Measurements from ENCODE around the gene IFITM1. TPM values are rescaled to one million over a fixed set of nuclear protein-coding genes. Genes with fewer than 3 reads are reported as not detected.

IFITM1 gene
- total and polyA plus RNA-seq, 2 of the 13 experiments (the other 11 are each of a cell fraction or from before 2014, with no cell fraction given): 0.38 to 11.1 TPM

- no peak for TF ChIP-seq NFAT5 (CRISPR knock-in tag; IDR thresholded peaks at IDR 0.05)
- TF ChIP-seq RCOR2 (CRISPR knock-in tag; IDR thresholded peaks at IDR 0.05): no peak
- TF ChIP-seq FOXO1 (CRISPR knock-in tag; IDR thresholded peaks at IDR 0.05): no peak
- TF ChIP-seq ZNF318 (CRISPR knock-in tag; IDR thresholded peaks at IDR 0.05): no peak
- TF ChIP-seq GTF3A (CRISPR knock-in tag; conservative IDR thresholded peaks at IDR 0.05): no peak
- no peak for TF ChIP-seq ATF7 (IDR thresholded peaks at IDR 0.05)
- no peak for TF ChIP-seq ATF7 (CRISPR knock-in tag; IDR thresholded peaks at IDR 0.05)
- TF ChIP-seq MATR3 (CRISPR knock-in tag; IDR thresholded peaks at IDR 0.05): no peak
- peak; percentile 4; the same call in 1 of the 2 replicates for TF ChIP-seq MEIS2 (CRISPR knock-in tag; IDR thresholded peaks at IDR 0.05)
- no peak for TF ChIP-seq SNAPC5 (CRISPR knock-in tag; IDR thresholded peaks at IDR 0.05; ENCODE audit: borderline replicate concordance)
- peak; percentile 18; the same call in 1 of the 2 replicates for TF ChIP-seq PATZ1 (CRISPR knock-in tag; IDR thresholded peaks at IDR 0.05)
- TF ChIP-seq ZNF672 (CRISPR knock-in tag; IDR thresholded peaks at IDR 0.05): no peak
- TF ChIP-seq BCL6 (CRISPR knock-in tag; IDR thresholded peaks at IDR 0.05): no peak
- no peak for TF ChIP-seq ZNF205 (CRISPR knock-in tag; IDR thresholded peaks at IDR 0.05)
These were observed 25.1 kb upstream of the IFITM1 start, which contains the start of gene PGGHG (continued) for GRCh38 chr11:288478-289397.
